NB4 (cell line): Measurements from ENCODE around the gene GNG13.

Experiments
- MYC ChIP-seq: IDR thresholded peaks from 2 replicates; pipeline ENCODE4 v1.6.1; 2011; ENCODE audit warnings: low read depth, low read length
- POLR2A ChIP-seq: IDR thresholded peaks from 2 replicates; pipeline ENCODE4 v1.6.1; 2011; ENCODE audit warnings: mild to moderate bottlenecking; ENCODE audit not compliant: insufficient read length; ENCODE audit errors: extremely low read depth
- TF ChIP-seq, protein P1 (sequence below): IDR thresholded peaks from one replicate; pipeline ENCODE4 v1.5.1; 2012; ENCODE audit warnings: low read depth, low read length

DNA sequence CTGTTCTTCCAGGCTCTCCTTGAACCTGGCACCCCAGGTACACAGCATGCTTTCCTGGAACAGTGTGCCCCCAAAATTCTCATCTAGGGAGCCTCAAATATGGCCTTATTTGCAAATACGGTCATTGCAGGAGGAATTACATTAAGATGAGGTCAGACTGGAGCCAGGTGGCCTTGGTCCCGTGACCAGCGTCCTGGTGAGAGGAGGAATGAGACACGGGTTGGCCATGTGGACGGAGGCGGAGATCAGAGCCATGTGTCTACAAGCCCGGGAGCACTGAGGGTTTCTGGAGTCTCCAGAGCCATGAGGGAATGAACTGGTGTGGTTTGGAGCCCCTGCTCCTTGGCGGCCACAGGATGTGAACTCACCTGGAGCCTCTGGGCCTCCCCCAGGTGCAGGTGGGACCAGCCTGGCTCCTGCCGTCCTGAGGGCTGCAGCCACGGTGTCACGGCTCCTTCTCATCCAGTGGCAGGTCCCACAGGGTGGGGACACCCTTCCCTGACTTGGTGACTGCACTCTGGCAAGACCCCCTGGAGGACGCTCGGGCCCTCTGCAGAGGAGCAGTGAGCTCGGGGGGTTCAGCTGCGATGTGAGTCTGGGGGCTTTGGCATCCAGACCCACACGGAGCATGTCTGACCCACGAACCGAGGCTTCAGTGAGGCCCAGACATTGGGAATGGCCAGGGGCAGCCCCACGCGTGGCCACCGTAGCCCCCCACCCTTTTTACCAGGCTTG lies 21.8 kb upstream of the GNG13 start:
- TF ChIP-seq, protein P1, sequence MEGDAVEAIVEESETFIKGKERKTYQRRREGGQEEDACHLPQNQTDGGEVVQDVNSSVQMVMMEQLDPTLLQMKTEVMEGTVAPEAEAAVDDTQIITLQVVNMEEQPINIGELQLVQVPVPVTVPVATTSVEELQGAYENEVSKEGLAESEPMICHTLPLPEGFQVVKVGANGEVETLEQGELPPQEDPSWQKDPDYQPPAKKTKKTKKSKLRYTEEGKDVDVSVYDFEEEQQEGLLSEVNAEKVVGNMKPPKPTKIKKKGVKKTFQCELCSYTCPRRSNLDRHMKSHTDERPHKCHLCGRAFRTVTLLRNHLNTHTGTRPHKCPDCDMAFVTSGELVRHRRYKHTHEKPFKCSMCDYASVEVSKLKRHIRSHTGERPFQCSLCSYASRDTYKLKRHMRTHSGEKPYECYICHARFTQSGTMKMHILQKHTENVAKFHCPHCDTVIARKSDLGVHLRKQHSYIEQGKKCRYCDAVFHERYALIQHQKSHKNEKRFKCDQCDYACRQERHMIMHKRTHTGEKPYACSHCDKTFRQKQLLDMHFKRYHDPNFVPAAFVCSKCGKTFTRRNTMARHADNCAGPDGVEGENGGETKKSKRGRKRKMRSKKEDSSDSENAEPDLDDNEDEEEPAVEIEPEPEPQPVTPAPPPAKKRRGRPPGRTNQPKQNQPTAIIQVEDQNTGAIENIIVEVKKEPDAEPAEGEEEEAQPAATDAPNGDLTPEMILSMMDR = no peak
- TF ChIP-seq POLR2A (no peak), MYC (no peak)
